Vagina (tissue), 2 donors: Measurements from ENCODE around the gene DIPK1B.

Source experiments
- POLR2A ChIP-seq, 2 donors: fragments of 450-650 bp; IDR thresholded peaks; one replicate each; pipeline ENCODE4 v1.6.1; 2017; ENCODE audit warnings: antibody characterized with exemption in 2 of 2, mild to moderate bottlenecking in 2 of 2, moderate library complexity in 2 of 2
- POLR2AphosphoS5 ChIP-seq, 2 donors: sonication (generic); formaldehyde crosslinking; IDR thresholded peaks; one replicate each; pipeline ENCODE4 v1.9.0; 2017; ENCODE audit warnings: antibody characterized with exemption in 2 of 2, mild to moderate bottlenecking in 2 of 2, low read depth in 1 of 2; ENCODE audit not compliant: insufficient read depth in 1 of 2

DNA sequence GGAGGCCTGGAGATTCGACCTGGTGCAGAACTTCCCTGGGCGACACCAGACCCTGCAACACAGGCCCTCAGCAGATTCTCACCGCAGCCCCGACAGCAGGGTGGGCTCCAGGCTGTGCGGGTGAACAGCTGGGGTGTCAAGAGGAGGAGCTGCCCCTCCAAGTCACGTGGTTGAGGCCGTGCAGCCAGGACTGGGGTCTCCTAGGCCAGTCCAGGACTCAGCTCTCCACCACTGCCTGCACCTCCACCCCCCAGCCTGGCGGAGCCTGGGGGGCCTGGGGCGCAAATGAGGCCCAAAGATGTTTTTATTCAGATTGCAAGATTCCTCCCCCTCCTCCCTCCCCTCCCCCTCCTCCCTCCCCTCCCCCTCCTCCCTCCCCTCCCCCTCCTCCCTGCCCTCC lies 15.9 kb upstream of the DIPK1B start:
- TF ChIP-seq POLR2A (IDR thresholded peaks at IDR 0.05) (no peak), POLR2AphosphoS5 (IDR thresholded peaks at IDR 0.05; ENCODE audit: insufficient read depth in 1 of 2, low read depth in 1 of 2) (no peak)
